ENCODE data around the gene AHNAK. TPM values are rescaled to one million over a fixed set of nuclear protein-coding genes. Genes with fewer than 3 reads are reported as not detected.

AHNAK gene, protein sequence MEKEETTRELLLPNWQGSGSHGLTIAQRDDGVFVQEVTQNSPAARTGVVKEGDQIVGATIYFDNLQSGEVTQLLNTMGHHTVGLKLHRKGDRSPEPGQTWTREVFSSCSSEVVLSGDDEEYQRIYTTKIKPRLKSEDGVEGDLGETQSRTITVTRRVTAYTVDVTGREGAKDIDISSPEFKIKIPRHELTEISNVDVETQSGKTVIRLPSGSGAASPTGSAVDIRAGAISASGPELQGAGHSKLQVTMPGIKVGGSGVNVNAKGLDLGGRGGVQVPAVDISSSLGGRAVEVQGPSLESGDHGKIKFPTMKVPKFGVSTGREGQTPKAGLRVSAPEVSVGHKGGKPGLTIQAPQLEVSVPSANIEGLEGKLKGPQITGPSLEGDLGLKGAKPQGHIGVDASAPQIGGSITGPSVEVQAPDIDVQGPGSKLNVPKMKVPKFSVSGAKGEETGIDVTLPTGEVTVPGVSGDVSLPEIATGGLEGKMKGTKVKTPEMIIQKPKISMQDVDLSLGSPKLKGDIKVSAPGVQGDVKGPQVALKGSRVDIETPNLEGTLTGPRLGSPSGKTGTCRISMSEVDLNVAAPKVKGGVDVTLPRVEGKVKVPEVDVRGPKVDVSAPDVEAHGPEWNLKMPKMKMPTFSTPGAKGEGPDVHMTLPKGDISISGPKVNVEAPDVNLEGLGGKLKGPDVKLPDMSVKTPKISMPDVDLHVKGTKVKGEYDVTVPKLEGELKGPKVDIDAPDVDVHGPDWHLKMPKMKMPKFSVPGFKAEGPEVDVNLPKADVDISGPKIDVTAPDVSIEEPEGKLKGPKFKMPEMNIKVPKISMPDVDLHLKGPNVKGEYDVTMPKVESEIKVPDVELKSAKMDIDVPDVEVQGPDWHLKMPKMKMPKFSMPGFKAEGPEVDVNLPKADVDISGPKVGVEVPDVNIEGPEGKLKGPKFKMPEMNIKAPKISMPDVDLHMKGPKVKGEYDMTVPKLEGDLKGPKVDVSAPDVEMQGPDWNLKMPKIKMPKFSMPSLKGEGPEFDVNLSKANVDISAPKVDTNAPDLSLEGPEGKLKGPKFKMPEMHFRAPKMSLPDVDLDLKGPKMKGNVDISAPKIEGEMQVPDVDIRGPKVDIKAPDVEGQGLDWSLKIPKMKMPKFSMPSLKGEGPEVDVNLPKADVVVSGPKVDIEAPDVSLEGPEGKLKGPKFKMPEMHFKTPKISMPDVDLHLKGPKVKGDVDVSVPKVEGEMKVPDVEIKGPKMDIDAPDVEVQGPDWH (N-terminal part only)
- 302 and 656 TPM in 2 replicates for total RNA-seq (ENCODE audit: low replicate concordance)
- long read RNA-seq, full-length matches to known transcripts: 251 of 335 reads
- long read RNA-seq, partial matches to known transcripts: 5 of 335 reads
- long read RNA-seq, other reads (novel, unspliced or antisense): 79 of 335 reads

DNA sequence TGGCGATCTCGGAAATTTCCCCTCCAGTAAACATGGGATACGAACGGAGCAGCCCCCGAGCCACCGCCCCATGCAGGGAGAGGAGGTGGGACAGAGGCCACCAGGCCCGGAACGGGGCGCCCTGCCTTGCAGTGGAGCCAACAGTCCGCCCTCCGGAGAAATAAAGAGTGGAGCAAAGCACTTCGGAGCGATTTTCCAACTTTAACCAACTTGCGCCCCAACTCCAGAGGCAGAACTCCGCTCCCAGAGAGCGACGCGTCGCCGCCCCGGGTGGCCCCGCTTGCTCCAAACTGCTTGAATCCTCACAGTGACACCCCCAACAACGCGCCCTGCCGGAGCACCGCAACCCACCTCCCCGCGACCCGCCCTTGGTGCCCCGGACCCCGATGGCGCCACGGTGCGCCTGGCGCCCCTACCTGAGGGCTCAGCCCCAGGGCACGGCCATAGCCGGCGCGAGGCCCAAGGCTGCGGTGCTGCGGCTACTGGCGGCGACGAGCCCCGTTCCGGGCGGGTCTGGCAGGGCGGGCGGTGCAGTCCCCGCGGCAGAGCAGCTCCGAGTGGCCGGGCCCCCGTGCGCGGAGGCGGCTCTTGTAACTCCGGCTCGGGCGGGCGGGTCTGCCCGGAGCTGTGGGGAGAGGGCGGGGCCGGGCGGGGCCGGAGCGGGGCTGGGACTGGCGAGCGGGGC is at the start of gene AHNAK:
Gene AHNAK (minus strand): TSS at position 563 of the 685 bp plus-strand sequence. CDS start 10,708 bp downstream, outside the sequence.
- Mint-ChIP-seq H3K27me3 (no peaks in the 10 kb centered on the region), H3K4me3 (peak within 1 kb of the TSS; percentile 97), H3K36me3 (no peaks in the 10 kb centered on the region), H3K27ac (peak within 1 kb of the TSS; percentile 97), H3K9me3 (no peaks in the 10 kb centered on the region), H3K4me1 (ENCODE audit: unreplicated experiment) (peaks cover 34% of the 10 kb centered on the region)
- TF ChIP-seq, protein P1, sequence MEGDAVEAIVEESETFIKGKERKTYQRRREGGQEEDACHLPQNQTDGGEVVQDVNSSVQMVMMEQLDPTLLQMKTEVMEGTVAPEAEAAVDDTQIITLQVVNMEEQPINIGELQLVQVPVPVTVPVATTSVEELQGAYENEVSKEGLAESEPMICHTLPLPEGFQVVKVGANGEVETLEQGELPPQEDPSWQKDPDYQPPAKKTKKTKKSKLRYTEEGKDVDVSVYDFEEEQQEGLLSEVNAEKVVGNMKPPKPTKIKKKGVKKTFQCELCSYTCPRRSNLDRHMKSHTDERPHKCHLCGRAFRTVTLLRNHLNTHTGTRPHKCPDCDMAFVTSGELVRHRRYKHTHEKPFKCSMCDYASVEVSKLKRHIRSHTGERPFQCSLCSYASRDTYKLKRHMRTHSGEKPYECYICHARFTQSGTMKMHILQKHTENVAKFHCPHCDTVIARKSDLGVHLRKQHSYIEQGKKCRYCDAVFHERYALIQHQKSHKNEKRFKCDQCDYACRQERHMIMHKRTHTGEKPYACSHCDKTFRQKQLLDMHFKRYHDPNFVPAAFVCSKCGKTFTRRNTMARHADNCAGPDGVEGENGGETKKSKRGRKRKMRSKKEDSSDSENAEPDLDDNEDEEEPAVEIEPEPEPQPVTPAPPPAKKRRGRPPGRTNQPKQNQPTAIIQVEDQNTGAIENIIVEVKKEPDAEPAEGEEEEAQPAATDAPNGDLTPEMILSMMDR (conservative IDR thresholded peaks at IDR 0.05): no peak
- peak; percentile 87 for DNase-seq (ENCODE audit: extremely low spot score, unreplicated experiment)

DNA sequence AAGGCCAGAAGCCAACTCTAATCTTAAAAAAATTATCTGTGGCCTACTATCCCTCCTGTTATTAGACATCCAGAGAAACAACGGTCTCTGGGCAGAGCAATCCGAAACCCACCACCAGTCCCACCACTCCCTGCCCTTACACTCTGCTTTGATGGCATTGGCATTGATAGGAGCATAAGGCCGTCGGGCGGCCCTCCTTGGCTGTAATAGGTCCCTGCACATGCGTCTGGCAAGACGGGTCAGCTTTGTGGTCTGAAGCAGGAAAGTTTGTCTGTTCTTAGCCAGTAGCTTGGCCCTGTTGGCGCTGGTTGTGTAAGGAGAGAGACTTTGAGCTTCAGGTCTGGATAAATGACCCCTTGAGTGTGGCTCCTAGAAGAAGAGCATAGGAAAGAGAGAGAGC is 48.5 kb upstream of the AHNAK start:
- H3K4me1 Mint-ChIP-seq (ENCODE audit: unreplicated experiment): peaks cover 38% of the 10 kb centered on the region
- TF ChIP-seq, protein P1 (conservative IDR thresholded peaks at IDR 0.05): no peak
- peak overlapping the region; percentile 68 for H3K27ac Mint-ChIP-seq
- H3K36me3 Mint-ChIP-seq: peaks cover 35% of the 10 kb centered on the region
- no peaks in the 10 kb centered on the region for H3K9me3 Mint-ChIP-seq
- H3K27me3 Mint-ChIP-seq: no peaks in the 10 kb centered on the region
- no peak overlapping the region for H3K4me3 Mint-ChIP-seq
- DNase-seq (ENCODE audit: extremely low spot score, unreplicated experiment): no peak

DNA sequence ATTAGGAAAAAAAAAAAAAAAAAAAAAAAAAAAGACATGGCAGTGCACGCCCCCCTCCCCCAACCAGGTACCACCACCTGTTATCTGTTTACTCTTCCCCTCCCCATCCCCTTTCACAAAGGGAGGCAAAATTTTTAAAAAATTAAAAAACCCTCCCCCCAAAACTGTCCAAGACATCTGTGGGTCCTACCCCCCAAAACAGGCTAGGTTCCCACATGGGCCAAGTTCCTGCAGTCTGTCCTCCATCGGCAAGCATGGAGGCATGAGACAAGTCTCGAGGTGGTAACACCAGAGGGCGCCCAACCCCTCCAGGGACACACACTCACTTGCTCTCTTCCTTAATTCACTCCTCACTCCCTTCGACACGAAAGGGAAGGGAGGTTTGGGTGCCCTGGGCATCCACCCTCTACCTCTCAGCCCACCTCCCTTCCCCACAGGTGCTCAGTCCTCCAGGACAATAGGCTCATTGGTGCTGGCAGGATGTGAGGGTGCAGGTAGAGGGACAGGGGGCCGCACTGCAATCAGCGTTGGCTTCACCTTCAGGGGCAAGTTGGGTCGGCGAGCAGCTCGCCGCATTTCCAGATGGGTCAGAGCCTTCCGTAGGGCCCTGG is 46.9 kb upstream of the AHNAK start:
- Mint-ChIP-seq H3K36me3 (peaks cover 19% of the 10 kb centered on the region), H3K27me3 (no peaks in the 10 kb centered on the region), H3K9me3 (no peaks in the 10 kb centered on the region), H3K4me1 (ENCODE audit: unreplicated experiment) (peaks cover 23% of the 10 kb centered on the region), H3K27ac (peak overlapping the region; percentile 88), H3K4me3 (peak overlapping the region; percentile 85)
- no peak for DNase-seq (ENCODE audit: extremely low spot score, unreplicated experiment)
- TF ChIP-seq, protein P1 (conservative IDR thresholded peaks at IDR 0.05): peak; percentile 71

DNA sequence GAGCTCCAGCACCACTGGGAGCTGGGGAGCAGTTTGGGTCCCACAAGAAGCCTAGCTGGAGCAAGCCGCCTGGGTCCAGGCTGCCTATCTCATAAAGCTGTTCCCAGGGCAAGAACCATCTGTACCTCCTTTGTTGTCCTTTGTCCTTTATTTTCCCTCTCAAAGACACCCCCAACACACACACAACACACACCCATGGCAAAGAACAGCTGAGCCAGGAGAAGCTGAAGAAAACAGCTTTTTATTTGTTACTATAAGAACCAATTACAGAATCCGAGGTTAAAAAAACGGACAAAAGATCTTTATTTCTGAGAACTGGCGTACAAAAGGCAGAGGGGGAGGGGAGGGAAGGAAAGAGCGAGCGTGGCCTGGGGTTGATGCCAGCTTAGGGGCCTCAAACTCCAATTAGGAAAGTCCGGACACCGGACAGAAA is 46.4 kb upstream of the AHNAK start:
- Mint-ChIP-seq H3K4me3 (no peak overlapping the region), H3K27ac (no peak overlapping the region), H3K9me3 (no peaks in the 10 kb centered on the region), H3K4me1 (ENCODE audit: unreplicated experiment) (peaks cover 20% of the 10 kb centered on the region), H3K36me3 (peaks cover 14% of the 10 kb centered on the region), H3K27me3 (no peaks in the 10 kb centered on the region)
- TF ChIP-seq, protein P1 (conservative IDR thresholded peaks at IDR 0.05): no peak
- DNase-seq (ENCODE audit: extremely low spot score, unreplicated experiment): no peak
